Ovary (tissue), 3 donors: ENCODE results near the gene SLC12A5.

Experiments
- CTCF ChIP-seq, 3 donors: fragments of 450-650 bp in 2 of 3; fragments of 200-600 bp in 1 of 3; IDR thresholded peaks; one replicate each; pipeline versions ENCODE4 v1.5.1 to v1.8.0; 2016 to 2022; ENCODE audit warnings: antibody characterized with exemption in 3 of 3, mild to moderate bottlenecking in 1 of 3
- POLR2A ChIP-seq: fragments of 450-650 bp; IDR thresholded peaks from one replicate; pipeline ENCODE4 v1.6.1; 2017; ENCODE audit warnings: antibody characterized with exemption, mild to moderate bottlenecking, moderate library complexity
- donor health status: DM: no; HTN: no; CAD: no.

GRCh38 chr20:46083101-46083500, 54.1 kb downstream of the SLC12A5 start:
- TF ChIP-seq CTCF (IDR thresholded peaks at IDR 0.05) (no peak), POLR2A (no peak)
